ENCODE measurements around the gene ATP6V0E1. TPM values are rescaled to one million over a fixed set of nuclear protein-coding genes. Genes with fewer than 3 reads are reported as not detected.

ATP6V0E1 gene
- polyA plus RNA-seq, 1 donor from 2014 or later, result 53.0 TPM

DNA sequence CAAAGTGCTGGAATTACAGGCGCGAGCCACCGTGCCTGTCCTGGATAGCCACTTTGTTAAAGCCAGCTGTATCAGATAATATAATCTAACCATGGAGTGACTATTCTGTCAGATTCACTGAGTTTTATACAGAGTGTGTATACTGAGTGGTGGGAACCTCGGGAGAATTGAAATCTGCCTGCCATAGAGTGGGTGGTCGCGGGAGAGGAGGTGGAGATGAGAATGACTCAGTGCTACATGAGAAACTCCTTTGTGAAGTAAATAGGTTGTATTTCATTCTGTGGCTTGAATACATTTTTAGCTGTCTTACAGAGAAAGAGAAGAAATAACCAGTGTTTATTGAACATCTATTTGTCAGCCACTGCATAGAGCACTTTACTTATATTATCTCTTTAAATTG lies 26.4 kb downstream of the ATP6V0E1 start:
- no peaks in the 10 kb centered on the region for H3K27me3 ChIP-seq (ENCODE audit: insufficient read depth, low read depth, low read length)
- no peaks in the 10 kb centered on the region for H3K9me3 ChIP-seq (ENCODE audit: low read length)
- no peaks in the 10 kb centered on the region for H3F3A ChIP-seq (ENCODE audit: insufficient read depth, low read length, poor library complexity, severe bottlenecking)
- H3K9ac ChIP-seq (ENCODE audit: low read length), result no peak overlapping the region
- no peaks in the 10 kb centered on the region for H3K36me3 ChIP-seq (ENCODE audit: insufficient read depth, low read length)
- H3K27ac ChIP-seq (ENCODE audit: low read length), result no peak overlapping the region
- no peaks in the 10 kb centered on the region for H4K20me1 ChIP-seq (ENCODE audit: insufficient read depth)
- H2AFZ ChIP-seq (ENCODE audit: low read depth, low read length), result no peak overlapping the region
- no peak overlapping the region for H3K4me3 ChIP-seq (ENCODE audit: low read length)
- no peak overlapping the region for H3K4me2 ChIP-seq (ENCODE audit: low read length)
- no peaks in the 10 kb centered on the region for H3K9me2 ChIP-seq (ENCODE audit: insufficient read depth, low read length)
- TF ChIP-seq RAD21 (conservative IDR thresholded peaks at IDR 0.05), result no peak
- TF ChIP-seq, protein P1, sequence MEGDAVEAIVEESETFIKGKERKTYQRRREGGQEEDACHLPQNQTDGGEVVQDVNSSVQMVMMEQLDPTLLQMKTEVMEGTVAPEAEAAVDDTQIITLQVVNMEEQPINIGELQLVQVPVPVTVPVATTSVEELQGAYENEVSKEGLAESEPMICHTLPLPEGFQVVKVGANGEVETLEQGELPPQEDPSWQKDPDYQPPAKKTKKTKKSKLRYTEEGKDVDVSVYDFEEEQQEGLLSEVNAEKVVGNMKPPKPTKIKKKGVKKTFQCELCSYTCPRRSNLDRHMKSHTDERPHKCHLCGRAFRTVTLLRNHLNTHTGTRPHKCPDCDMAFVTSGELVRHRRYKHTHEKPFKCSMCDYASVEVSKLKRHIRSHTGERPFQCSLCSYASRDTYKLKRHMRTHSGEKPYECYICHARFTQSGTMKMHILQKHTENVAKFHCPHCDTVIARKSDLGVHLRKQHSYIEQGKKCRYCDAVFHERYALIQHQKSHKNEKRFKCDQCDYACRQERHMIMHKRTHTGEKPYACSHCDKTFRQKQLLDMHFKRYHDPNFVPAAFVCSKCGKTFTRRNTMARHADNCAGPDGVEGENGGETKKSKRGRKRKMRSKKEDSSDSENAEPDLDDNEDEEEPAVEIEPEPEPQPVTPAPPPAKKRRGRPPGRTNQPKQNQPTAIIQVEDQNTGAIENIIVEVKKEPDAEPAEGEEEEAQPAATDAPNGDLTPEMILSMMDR (IDR thresholded peaks at IDR 0.05; ENCODE audit: poor library complexity, severe bottlenecking), result no peak
- no peak for TF ChIP-seq SMC3 (conservative IDR thresholded peaks at IDR 0.05; ENCODE audit: poor library complexity)
- TF ChIP-seq TAF1 (IDR thresholded peaks at IDR 0.05; ENCODE audit: low read depth), result no peak
- no peak for TF ChIP-seq MXI1 (conservative IDR thresholded peaks at IDR 0.05; ENCODE audit: poor library complexity, severe bottlenecking)
- TF ChIP-seq POLR2AphosphoS5 (IDR thresholded peaks at IDR 0.05), result no peak
- TF ChIP-seq EZH2 (IDR thresholded peaks at IDR 0.05; ENCODE audit: borderline replicate concordance, insufficient read depth, low read length, poor library complexity, severe bottlenecking), result no peak
- no peak for TF ChIP-seq EP300 (conservative IDR thresholded peaks at IDR 0.05; ENCODE audit: poor library complexity, severe bottlenecking)
- peaks cover 15% of the 10 kb centered on the region for H3K79me2 ChIP-seq (replicated peaks; ENCODE audit: insufficient read depth, low read length)

- no peaks in the 10 kb centered on the region for H3F3A ChIP-seq (ENCODE audit: insufficient read depth, low read length, poor library complexity, severe bottlenecking)
- H3K27ac ChIP-seq (ENCODE audit: low read length), result no peak overlapping the region
- H3K79me2 ChIP-seq (replicated peaks; ENCODE audit: insufficient read depth, low read length), result peaks cover 13% of the 10 kb centered on the region
- H3K9ac ChIP-seq (ENCODE audit: low read length), result no peak overlapping the region
- no peaks in the 10 kb centered on the region for H3K9me3 ChIP-seq (ENCODE audit: low read length)
- TF ChIP-seq MXI1 (conservative IDR thresholded peaks at IDR 0.05; ENCODE audit: poor library complexity, severe bottlenecking), result no peak
- no peak for TF ChIP-seq POLR2AphosphoS5 (IDR thresholded peaks at IDR 0.05)
- no peak for TF ChIP-seq TAF1 (IDR thresholded peaks at IDR 0.05; ENCODE audit: low read depth)
- TF ChIP-seq EP300 (conservative IDR thresholded peaks at IDR 0.05; ENCODE audit: poor library complexity, severe bottlenecking), result no peak
- TF ChIP-seq, protein P1 (IDR thresholded peaks at IDR 0.05; ENCODE audit: poor library complexity, severe bottlenecking), result no peak
- no peak for TF ChIP-seq RAD21 (conservative IDR thresholded peaks at IDR 0.05)
- no peak for TF ChIP-seq EZH2 (IDR thresholded peaks at IDR 0.05; ENCODE audit: borderline replicate concordance, insufficient read depth, low read length, poor library complexity, severe bottlenecking)
- no peak for TF ChIP-seq SMC3 (conservative IDR thresholded peaks at IDR 0.05; ENCODE audit: poor library complexity)
- TF ChIP-seq REST (IDR thresholded peaks at IDR 0.05; ENCODE audit: borderline replicate concordance), result no peak
- no peaks in the 10 kb centered on the region for H3K9me2 ChIP-seq (ENCODE audit: insufficient read depth, low read length)
- H3K36me3 ChIP-seq (ENCODE audit: insufficient read depth, low read length), result no peaks in the 10 kb centered on the region
- H3K4me2 ChIP-seq (ENCODE audit: low read length), result no peak overlapping the region
- no peak overlapping the region for H2AFZ ChIP-seq (ENCODE audit: low read depth, low read length)
- H3K4me3 ChIP-seq (ENCODE audit: low read length), result no peak overlapping the region
- no peaks in the 10 kb centered on the region for H4K20me1 ChIP-seq (ENCODE audit: insufficient read depth)
- no peaks in the 10 kb centered on the region for H3K27me3 ChIP-seq (ENCODE audit: insufficient read depth, low read depth, low read length)
Measured at GRCh38 chr5:173010547-173011464, 27.2 kb downstream of the ATP6V0E1 start.
